Measurements from ENCODE around the gene HHAT.

The HHAT gene

DNA sequence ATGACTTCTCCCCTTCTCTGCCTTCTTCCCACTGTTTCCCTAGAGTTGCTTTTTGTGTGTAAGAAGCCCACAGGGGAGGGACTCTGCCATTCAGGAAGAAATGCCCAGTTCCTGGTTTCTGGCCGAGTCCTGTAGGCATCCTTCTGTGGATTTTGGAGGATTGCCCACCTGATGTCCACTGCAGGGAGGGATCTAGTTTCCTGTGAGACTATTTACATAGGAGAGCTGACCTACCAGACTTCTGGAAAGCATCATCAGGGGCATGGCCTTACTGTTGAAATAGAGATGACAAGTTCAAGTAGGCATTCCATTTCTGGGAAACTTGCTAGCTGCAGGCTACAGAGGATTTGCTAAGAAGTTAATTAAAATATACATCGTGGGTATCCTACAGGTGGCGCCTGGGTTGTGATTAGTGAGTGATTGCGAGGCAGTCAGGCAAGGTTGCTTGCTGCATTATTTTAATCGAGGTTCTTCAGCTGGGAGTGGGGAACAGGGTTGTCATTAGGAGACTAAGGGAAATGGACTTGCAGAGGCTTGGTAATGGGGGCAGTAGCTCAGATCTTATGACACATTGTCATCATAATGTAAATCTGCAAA is 148.7 kb downstream of the HHAT start:
- no peak for DNase-seq

DNA sequence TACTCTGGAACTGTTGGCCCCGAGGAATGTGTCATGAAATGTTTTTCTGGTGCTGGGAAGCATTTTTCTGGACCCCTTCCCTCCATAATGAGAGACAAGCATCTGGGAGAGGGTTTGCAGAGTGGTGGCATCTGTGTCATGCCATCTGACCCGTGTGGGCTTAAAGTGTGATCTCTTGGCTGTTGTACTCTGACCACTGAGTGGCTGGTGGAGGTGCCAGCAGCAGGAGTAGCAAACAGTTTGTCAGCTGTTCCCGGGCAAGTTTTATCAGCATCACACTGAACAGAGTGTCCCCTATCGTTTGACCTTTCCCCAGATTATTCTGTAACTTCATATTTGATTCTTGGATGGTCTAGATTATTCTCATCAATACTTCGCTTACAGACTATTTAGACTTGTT is 150.1 kb downstream of the HHAT start:
- DNase-seq = no peak

DNA sequence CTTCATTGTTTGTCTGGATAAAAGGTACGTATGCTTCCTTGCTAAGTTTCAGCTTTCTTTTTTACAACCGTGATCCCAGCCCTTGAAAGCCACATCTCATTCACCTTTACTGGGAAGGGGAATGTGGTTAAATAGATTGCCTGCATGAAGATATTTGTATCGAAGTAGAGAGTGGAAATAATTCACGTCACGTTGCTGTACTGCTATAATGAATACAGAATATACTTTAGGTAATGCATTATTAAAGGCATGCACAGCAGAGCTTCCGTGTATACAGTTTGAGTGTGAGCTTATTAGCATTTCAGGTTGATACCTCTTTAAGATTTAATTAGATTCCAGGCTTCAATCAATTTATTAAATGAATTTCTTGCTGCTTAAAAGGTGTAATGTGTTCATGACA is 153.8 kb downstream of the HHAT start:
- DNase-seq = no peak

DNA sequence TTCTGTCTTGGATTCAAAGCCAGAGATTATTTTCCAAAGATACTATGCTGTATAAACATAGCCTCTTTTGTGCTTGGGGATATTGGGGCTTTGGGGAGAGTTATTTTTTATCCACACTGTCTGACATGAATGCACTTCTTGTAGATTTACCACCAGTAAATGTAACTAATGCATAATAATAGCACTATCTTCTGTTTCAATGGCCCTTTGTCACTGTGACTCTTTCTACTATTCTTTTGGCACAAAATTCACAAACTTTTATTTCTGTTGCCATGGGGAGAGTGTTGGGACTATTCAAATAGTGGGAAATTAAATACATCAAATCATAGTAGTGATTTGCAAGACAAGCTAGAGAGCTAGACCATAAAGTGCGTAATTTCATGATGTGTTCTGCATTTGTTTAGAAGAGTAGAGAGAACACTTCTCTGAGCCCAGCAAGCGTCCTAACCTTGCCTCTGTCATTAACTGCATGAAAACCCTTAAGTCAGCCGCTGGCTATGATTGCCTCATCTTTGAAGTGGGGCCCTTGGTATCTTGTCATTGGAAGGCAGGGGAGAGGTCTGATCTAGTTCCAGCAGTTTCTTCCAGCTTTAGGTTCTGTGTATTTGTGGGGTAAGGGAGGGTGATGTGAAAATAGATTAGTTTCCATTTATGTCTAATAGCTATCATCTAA is 154.4 kb downstream of the HHAT start:
- no peak for DNase-seq

DNA sequence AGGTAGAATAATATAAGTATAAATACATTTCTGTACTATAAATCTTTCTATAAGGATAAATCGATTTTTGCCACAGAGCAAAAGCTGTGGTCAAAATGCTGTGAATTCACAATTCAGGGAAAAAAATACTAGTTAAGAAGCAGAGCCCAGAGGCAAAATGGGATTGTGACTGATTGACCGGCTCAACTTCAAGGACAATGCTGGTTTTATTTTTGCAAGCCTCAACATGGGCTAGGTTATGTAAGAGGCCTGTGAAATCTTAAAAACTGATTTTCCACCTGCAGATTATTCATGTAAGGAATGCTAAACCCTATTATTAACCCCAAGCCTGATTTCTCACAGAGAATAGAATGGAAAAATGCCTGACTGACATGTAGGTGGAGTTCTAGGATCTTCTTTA is 155.1 kb downstream of the HHAT start:
- no peak for DNase-seq

DNA sequence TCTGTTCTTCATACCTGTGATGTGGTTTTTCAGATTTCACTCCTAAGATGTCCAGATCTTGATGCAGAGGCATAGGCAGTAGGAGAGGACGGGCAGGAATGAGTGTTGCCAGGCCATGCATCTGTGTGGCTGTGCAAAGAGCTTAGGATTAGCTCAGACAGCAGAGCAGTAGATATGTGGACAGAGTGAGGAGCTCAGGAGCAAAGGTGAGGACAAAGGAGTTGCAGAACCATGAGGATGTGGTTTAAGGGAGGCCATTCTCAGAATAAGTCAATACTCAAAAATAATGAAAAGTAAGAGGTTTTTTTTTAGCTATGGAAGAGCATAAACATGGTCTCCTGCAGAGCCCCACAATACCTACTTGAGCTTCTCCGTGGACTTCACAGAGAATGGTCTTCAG is 158.3 kb downstream of the HHAT start:
- DNase-seq = no peak

DNA sequence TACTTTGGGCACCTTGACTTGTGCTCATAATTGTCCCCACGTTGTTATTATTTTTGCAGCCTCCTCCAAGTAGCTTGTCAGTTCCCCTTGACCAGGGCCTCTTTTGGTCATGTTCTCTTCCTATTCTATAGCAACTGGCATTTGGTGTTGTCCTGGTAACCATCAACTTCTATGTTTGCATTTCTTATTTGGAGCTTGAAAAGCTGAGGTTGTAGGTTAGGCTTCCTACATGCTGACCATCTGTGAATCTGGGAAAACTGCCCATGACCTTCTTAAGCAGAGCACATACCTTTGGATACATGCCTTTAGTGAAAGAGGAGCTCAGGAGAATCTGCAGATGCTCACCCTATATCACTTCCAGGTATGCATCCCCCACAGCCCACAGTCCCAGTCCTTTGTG is 160.8 kb downstream of the HHAT start:
- no peak for DNase-seq

DNA sequence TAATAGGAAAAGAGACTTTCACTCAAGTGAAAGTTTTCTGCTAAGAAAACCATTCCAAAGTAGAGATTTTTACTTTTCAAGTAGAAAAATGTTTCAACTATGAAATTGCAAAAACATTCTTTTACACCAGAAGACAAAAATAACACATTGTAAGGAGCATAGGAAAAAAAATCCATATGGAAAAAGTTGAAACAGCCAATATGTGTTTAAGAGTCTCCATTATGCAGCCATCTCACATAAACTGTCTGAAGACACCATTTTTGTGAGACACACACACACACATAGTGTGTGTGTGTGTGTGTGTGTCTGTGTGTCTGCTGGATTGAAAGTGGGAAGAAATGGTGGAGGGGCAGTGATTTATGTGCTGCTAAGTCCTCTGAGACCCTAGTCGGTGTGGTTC is 162.1 kb downstream of the HHAT start:
- DNase-seq = no peak

DNA sequence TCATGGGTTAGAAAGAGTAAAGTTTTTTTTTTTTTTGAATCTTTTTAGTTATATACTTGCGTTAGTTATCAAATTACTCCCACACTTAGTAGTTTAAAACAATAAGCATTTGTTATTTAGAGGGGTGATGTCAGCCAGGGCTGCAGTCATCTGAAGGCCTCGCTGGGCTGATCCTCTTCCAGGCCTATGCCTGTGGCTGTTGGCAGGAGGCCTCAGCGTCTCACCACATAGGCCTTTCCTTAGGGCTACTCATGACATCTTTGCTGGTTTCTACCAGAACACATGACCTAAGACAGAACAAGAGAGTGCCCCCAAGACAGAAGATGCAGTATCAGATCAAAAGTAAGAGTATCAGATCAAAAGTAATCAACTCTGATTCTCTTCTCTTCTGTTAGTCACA is 167.4 kb downstream of the HHAT start:
- DNase-seq = peak in 15 of 58 donors; percentile 2 to 63 (median 19)

DNA sequence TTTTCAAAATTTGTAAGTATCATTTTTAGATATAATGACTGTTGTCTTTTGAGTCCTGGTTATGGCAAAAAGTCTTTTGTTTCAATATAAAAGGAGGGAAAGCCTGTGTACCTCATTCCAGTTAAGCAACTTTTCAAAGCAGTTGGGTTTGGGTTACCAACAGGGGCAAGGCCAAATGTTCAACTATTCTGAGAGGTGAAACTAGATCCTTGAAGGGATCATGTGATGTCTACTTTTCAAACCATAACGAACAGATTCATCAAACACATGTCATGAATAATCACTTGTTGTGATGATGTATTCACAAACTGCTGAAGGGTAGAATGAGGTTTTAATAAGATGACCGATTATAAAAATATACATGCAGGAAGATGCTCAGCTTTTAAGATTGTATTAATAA is 171.3 kb downstream of the HHAT start:
- no peak for DNase-seq

DNA sequence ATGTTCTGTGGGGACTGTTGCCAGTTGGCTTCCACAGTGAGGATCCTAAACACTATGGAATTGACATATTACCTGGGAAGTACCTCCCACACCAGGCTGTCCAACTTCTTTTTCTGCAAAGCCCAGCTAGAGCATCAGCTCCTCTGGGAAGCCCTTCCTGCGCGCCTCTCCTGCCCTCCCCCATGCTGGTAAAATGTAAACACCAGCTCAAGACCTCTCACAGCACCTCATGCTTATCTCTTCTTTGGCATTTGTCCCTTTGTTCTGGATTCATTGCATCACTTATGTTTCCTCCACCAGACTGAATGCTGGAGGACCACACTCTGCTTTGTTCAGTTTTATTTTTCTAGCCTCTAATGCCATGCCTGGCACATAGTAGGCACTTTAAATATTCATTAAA is 172.1 kb downstream of the HHAT start:
- no peak for DNase-seq

DNA sequence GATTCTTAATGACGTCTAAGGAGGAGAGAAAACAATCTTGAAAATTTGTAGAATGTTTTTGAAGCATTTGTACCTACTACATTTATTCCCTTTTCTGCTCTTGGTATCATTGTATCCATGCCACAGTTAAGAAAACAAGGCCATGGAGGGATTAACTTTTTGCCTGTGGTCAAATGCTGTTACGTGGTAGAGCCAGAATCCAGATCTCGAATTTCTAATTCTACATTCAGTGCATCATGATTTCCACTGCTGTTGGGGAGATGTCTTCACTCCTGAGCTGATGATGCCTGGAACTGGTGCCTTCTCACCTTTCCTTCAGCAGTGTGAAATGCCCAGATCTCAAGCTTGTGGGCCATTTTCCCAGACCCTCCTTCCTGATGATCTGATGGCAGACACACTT is 175.6 kb downstream of the HHAT start:
- no peak for DNase-seq

DNA sequence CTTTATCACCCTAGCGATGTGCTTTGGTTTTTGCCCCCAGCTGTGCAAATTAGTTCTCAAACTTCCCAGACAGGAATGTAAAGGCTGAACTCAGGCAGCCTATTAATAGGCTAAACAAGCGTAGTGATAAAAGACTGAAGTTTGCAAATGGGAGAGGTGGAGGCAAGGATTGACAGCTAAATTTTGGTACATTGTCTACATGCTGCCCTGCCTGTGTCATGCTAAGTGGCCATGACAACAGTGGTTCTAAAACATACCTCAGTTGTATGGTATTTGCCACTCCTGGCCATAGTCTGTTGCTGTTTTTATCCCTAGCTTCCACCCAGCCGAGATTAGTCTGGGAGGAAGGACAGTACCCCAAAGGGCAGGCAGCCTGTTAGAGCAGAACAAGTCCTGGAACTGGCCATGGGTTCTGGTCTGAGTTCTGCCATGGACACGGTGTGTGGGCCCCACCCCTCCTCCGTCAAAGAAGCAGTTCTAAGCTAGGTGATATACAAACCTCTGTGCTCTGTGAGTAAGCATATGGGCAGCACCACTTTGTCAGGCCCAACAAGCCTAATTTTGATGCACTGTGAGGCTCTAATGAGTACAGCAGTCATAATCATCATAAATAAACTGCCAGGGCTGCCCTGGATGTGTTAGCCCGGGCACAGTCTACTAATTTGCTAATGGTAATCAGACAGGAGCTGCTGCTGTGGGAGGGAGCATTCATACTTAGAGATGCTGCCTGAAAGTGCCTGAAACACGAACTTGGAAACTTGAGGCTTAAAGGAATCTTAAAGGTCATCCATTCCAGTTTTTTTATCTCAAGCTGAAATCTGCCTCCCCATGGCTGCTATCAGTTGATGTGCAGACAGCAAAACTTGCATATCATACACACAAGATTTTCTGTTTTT is 177.1 kb downstream of the HHAT start:
- peak in 2 of 58 donors; percentile 2 to 3 for DNase-seq

DNA sequence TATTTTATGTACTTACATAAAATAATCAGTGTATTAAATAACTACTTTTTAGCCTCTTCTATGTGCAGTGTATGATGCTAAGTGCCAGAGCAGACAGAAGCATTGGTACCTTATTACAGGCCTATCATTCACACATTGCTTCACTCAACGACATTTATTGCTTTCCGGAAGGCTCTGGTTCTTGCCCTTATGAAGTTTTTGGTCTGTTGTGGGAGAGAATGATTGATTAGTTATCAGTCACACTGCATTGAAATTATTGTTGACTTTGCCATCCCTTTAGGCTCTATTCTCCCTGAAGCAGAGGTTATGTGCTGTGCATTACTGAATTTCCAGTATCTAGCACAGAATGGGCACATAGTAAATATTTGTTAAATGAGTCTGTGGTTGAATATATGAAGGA is 178.0 kb downstream of the HHAT start:
- DNase-seq = no peak

DNA sequence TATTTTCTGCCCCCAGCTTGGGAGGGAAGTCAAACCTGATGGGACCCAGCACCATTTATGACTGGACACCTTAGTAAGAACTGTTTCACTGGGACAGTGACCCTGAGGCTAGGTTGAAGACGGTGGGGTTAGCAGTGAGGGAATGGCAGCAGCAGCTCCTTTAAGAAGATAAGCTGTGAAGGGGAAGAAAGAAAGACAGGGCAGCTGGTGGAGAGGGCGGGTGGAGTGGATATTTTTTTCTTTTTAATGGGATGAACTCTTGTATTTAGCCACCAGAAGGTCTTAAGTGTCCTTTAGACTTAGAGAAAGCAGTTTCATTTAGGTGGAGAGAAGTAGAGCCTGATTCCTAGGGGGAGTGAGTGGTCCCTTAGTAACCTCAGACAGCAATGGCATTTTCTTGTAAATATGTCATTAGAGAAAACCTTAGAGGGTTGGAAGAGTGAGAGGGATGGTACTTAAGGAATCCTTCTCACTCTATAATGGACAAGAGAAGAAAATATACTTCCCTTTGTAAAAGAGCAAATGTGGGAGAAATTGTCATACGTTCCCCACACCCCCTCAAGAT is 187.5 kb downstream of the HHAT start:
- no peak for DNase-seq

DNA sequence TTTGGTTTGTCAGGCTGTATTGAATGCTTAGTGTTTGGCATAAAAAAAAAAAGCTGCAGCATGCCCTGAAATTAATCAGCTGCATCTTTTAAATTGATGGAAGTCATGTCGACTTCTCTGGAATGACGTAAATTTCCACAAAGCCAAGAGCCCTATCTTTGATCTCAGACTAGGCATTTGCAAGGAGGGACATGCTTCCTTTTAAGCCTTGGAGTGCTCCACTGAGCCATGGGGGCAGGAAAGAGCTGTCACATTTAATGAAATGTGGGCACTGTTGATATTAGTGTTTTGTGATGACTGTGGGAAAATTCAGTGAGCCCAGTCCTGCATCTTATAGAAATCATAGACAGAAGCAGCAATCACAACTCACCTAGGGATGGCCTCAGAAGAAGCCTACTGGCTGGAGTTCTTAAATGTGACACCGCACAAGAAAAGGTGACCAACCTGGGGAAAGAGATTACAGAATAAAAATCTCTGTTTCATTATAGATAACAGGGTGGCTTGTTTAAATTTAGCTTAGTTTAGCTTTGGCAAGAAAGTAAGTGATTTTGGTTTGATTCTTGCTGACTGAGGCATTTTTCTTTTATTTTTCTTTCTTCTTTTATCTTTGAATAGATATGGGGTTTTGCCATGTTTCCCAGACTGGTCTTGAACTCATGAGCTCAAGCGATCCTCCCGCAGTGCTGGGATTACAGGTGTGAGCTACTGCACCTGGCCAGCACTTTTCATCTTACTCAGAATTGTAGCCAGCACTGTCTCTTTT is 188.2 kb downstream of the HHAT start:
- DNase-seq = no peak

DNA sequence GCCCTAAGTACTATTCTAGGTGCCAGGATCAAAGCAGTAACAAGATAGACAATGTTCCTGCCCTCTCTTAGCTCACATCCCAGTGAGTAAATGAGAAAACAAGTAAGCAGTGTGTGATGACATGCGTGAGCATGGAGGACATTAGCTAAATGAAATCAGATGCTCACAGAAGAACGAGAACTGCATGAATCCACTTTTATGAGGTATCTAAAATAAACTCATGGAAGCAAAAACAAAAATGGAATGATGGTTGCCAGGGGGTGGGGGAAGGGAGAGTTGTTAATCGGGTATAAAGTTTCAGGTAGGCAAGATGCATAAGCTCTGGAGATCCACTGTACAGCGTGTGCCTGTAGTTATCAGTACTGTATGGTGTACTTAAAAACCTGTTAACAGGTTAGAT is 195.1 kb downstream of the HHAT start:
- DNase-seq = no peak

DNA sequence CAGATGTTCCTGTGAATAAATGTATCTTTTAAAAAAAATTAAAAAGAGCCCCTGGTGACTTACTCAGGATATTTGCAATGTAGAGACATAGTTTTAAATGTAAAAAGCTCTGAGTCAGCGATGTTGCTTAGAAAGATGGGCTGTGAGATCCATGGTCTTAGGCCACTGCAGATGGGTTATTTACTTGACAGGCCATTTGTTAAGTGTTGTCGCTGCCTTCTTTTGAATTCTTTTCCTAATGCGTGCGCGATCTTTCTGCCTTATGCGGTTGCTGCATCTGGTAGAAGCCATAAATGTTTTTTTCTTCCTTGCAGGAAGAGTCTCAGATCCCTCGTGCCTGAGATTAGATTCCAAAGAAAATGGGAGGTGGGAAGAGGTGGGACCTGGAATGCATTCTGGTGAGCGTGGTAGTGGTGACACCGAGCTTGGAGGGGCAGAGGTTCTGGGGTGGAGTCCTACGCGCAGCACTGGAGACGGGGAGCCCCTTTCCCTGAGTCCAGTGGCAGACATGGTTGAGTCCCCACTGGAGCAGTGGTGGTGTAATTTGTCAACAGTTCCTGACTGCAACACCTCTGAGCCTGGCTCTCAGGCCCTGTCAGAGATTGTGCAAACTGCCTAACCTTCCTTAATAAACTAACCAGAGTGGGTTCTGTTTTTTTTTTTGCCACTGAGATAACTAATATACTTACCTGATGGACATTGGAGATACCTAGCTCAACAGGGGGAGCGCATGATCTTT is 197.2 kb downstream of the HHAT start:
- DNase-seq = no peak

DNA sequence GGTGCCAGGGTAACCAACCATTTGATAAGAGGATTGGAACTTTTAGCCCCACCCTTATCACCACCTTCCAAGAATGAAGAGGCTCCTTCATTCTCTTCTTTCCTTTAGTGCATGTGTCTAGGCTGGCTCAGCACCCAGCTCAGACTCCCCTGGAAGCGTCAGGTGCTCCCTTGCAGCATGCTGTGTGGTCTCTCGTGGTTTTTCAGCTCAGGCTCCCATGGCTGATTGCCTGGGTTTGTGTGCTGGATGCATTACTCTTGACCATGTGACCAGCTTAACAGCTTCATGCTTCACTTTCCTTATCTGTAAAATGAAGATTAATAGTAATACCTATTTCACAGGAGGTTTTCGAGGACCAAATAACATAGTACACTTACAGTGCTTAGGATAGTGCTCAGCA is 198.4 kb downstream of the HHAT start:
- no peak for DNase-seq

DNA sequence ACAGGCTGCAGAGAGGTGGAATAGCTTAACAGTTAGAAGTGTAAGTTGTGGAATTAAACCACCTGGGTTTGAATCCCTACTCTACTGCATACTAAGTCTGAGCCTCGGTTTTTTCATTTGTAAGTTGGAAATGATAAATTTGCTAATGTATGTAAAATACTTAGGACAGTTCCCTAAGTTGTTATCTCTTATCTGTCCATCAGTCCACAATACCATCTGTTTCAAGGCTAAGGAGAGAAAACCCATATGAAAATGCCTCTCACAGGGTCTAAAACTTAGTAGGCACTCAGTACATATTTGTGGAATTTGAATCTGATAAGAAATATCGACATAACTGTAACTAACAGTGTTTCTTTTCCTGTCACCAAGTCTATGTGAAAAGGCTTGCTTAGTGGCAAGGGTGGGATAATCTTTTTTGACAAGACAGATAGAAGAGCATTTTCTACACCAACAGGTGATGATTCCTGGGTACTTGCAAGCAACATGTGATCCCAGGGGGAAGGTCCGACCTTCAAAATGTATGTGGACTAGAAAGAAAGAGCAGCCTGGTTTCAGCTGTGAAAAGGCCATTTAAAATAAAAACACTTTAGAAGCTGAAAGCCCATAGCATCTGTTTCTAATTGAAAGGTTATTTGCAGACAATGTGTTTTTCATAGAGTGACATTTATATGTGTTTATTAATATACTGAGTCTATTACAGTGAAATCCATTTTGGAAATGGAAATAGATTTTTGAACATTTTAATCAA is 202.9 kb downstream of the HHAT start:
- DNase-seq = no peak

All from anterior cingulate cortex (tissue), 58 donors.